Astrocyte (in vitro differentiated cells and primary cell): ENCODE results near the gene CD82.

Source experiments
- CTCF ChIP-seq: IDR thresholded peaks from 2 replicates; pipeline ENCODE4 v1.5.1; 2011; ENCODE audit warnings: low read depth, mild to moderate bottlenecking, inconsistent platforms, low read length, moderate library complexity; ENCODE audit not compliant: insufficient read depth
- EZH2 ChIP-seq: IDR thresholded peaks from 2 replicates; pipeline ENCODE4 v1.6.1; 2012; ENCODE audit warnings: mild to moderate bottlenecking, low read length, inconsistent platforms; ENCODE audit not compliant: insufficient read depth

GRCh38 chr11:44589301-44589700 is 23.8 kb downstream of the CD82 start:
- TF ChIP-seq CTCF (no peak), EZH2 (no peak)
